NOMO-1 treated with DMSO at 0.1 percent for 48 hours (cell line): Measurements from ENCODE around the gene HSPB1.
A peak's percentile ranks its signal among the peaks of the same experiment; 100 is the strongest.
"Not testable (repeated sequence)": the region's sequence is repeated elsewhere in the genome, so short reads cannot be mapped to it uniquely, and the experiment has no call there.

Source experiments
- DNase-seq: peaks from one replicate; lab custom pipeline; 2025; ENCODE audit not compliant: unreplicated experiment; lab: John Stamatoyannopoulos, UW

Gene HSPB1

GRCh38 chr7:76281006-76281705 lies 21.3 kb upstream of the HSPB1 start:
- DNase-seq = no peak

GRCh38 chr7:76281706-76282343 lies 20.6 kb upstream of the HSPB1 start:
- no peak for DNase-seq

GRCh38 chr7:76282344-76283253 lies 19.9 kb upstream of the HSPB1 start:
- no peak for DNase-seq

GRCh38 chr7:76283254-76284159 lies 19.0 kb upstream of the HSPB1 start:
- DNase-seq = no peak

- no peak for DNase-seq
Measured at GRCh38 chr7:76285604-76286374, 16.7 kb upstream of the HSPB1 start.

- no peak for DNase-seq
Measured at GRCh38 chr7:76286842-76287403, 15.6 kb upstream of the HSPB1 start.

GRCh38 chr7:76290847-76291350 lies 11.6 kb upstream of the HSPB1 start:
- not testable (repeated sequence) for DNase-seq

- peak; percentile 100 for DNase-seq
Measured at GRCh38 chr7:76291351-76292212, 10.9 kb upstream of the HSPB1 start.

GRCh38 chr7:76292213-76292573 lies 10.3 kb upstream of the HSPB1 start:
- peak; percentile 63 for DNase-seq

GRCh38 chr7:76292911-76293310 lies 9.6 kb upstream of the HSPB1 start:
- DNase-seq = not testable (repeated sequence)

- peak; percentile 35 for DNase-seq
Measured at GRCh38 chr7:76293407-76293901, 9.0 kb upstream of the HSPB1 start.

- peak; percentile 43 for DNase-seq
Measured at GRCh38 chr7:76294344-76295024, 8.0 kb upstream of the HSPB1 start.

GRCh38 chr7:76296743-76297740 lies 5.4 kb upstream of the HSPB1 start:
- DNase-seq = no peak

- DNase-seq = no peak
Measured at GRCh38 chr7:76300166-76300731, 2.2 kb upstream of the HSPB1 start.

GRCh38 chr7:76301000-76301399 lies 1.5 kb upstream of the HSPB1 start:
- no peak for DNase-seq
